CD4-positive, alpha-beta T cell treated with Interleukin-6 for 4 hours (primary cell): Measurements from ENCODE around the gene CADPS2.

Experiments used
- DNase-seq: peaks from one replicate; pipeline ENCODE4 v3.0.0-alpha.2; 2020; ENCODE audit warnings: mixed read lengths

Gene CADPS2

DNA sequence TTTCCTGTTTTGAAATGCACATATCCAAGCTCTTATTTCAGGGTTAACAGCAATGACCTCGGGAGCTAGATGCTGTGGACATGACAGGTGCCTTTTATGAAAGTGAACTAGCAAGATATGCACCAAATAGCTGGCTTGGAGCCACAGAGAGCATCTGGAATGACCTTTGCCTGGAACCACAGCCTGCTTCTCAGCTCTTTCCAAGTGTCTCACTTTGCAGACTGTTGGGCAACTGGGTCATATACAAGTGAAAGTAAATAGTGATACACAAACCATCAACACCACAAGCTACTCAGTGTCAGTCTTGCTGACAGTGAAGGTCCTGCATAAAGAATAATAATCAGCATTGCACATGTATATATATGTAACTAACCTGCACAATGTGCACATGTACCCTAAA lies 370.9 kb downstream of the CADPS2 start:
- DNase-seq, result no peak

- no peak for DNase-seq
Measured at GRCh38 chr7:122511268-122511667, 375.0 kb downstream of the CADPS2 start.

GRCh38 chr7:122507591-122507990 lies 378.7 kb downstream of the CADPS2 start:
- no peak for DNase-seq

DNA sequence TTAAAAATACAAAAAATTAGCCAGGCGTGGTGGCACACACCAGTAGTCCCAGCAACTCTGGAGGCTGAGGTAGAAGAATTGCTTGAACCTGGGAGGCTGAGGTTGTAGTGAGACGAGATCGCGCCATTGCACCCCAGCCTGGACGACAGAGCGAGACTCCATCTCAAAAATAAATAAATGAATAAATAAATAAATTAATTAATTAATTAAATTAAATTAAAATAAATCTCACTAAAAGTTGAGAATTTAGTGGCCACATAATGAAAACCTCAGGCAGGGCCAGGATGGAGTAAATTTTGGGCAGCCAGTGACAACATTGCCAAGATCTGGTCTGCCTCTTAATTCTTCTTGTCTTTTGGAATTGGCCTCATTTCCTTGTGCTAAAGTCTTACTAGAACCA lies 394.3 kb downstream of the CADPS2 start:
- no peak for DNase-seq

DNA sequence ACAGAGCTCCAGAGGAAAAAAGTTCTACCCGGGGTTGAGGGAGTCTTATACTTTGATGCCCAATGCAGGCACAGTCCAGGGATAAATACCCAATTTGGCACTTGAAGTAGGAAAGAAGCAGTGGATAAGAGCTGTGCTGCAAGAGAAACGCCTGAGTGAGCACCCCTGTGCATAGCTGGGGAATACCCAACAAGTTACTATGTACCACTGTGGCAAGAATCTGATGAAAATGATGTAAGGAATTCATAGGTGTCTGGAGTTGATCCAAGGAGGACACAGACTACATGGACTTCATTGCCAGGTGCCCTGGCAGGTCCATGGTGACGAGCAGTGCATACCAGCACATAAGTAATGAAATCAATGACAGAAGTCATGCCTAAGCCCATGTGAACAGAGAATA lies 398.0 kb downstream of the CADPS2 start:
- DNase-seq, result no peak

- DNase-seq, result no peak
Measured at GRCh38 chr7:122487131-122487530, 399.1 kb downstream of the CADPS2 start.

GRCh38 chr7:122485856-122486255 lies 400.4 kb downstream of the CADPS2 start:
- DNase-seq, result no peak

- DNase-seq, result no peak
Measured at GRCh38 chr7:122482212-122482611, 404.0 kb downstream of the CADPS2 start.

DNA sequence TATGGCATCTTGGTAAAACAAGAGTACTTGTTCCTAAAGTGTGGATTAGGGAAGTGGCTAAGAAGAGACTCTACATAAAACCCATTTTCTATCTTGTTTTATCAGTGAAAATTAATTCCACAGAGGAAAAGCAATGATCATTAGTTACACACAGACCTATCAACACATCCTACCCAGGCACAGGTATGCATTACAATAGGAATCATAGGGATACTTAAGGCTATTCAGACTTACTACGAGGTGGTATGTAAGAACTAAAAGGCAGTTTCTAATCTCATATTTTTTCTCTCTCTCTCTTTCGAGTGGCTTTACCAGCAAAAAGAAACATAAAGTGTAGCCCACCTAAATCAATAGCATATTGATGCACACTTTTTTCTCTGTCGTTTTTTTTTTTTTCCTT lies 415.4 kb downstream of the CADPS2 start:
- DNase-seq, result no peak

DNA sequence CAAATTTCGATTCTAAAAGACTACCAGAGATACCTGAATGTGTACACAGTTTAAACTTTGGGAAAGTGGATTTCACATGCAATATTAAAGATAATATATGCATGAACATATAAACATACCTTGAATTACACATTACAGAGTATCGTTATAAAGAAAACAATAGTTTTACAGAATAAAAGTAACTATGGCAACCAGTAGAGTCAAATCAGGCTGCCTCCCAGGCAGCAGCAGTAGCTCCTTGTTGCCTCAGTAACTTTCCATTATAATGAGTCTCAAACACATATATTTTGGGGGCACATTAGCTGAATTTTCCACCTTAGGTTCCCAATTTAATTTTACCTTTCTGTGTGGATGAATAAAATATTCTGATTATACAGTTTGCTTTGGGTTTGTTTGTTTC lies 417.3 kb downstream of the CADPS2 start:
- DNase-seq, result no peak

DNA sequence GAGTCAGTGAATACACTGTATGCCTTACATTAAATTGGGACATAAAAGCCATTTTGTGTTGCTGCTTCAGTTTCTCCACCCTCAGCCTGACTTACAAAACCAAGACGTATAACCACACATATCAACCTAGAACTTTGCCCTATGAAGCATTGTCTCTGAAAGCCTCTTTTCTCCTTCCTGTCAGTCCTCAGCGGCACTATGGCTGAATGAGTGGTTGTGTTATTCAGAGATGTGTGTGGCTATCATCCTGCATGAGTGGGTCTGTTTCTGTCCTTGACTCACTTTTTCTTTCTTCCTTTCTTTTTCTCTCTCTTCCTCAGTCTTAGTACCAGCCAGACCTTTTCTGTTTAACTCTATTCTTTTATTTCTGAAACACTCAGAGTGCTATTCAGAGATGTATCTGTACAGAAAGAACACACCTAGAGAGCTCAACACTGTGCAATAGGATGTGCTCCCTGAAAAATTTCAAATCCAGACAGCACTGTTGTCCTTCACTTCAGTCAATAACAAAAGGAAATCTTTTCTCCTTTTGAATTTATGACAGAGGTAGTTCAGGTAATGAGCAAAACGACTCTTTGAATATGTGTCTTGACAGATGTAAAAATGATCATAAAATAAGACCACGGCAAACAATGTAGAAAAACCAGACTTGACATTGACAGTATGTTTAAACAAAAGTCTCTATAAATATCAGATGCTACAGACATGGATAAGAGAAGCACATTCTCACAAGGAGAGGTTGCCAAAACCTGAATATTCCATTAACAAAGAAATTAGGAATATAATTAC lies 418.4 kb downstream of the CADPS2 start:
- no peak for DNase-seq

GRCh38 chr7:122465296-122465695 lies 421.0 kb downstream of the CADPS2 start:
- no peak for DNase-seq

- DNase-seq, result no peak
Measured at GRCh38 chr7:122463631-122464030, 422.6 kb downstream of the CADPS2 start.

DNA sequence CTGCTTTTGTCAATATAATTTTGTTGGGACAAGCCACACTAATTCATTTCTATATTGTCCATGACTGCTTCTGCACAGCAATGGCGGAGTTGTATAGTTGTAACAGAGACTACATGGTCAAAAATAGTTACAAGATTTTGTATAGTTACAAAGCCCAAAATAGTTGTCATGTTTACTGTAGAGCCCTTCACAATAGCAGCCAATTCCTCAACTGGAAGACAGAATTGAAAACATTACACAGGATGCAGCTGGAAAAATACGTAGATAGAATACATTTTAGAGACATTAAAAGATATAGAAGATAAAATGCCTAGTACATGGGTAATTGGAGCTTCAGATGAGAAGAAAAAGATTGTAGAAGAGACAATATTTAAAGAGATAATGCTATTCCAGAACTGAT lies 425.3 kb downstream of the CADPS2 start:
- DNase-seq, result no peak

GRCh38 chr7:122457969-122458368 lies 428.3 kb downstream of the CADPS2 start:
- no peak for DNase-seq

DNA sequence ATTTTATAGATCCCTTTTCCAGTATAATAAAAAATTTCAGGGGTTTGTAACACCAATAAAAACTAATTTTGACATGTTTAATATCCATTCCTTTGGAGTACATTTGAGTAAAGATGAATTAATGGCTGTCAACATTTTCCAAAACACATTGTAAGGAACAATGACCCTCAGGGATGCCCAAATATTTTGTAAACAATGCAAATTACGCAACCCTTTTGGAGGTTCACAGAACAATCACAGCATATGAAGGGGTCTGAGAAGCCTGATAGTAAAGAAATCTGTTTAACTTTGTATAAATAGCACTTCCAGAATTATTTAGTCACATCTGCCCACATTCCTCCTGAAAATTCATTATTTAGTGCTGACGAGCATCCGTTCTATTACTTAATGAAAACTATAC lies 428.9 kb downstream of the CADPS2 start:
- no peak for DNase-seq

- no peak for DNase-seq
Measured at GRCh38 chr7:122454776-122455507, 431.3 kb downstream of the CADPS2 start.

DNA sequence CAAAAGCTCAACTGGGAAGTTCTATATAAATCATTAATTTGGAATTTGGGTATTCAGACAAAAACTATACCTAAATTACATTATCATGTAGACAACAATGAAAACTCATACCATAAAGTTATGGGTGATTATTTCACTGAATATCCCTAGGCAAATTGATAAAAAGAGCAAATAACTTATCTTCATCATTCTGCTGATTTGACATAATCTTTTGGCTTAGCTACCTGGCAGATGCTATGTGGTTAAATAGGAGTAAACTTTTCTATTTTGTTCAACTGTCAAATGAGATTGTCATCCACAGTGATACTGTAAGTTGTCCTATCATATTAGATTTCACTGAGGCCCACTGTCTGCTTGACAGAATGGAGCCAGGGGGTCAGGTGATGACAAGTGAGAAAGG lies 432.8 kb downstream of the CADPS2 start:
- no peak for DNase-seq

DNA sequence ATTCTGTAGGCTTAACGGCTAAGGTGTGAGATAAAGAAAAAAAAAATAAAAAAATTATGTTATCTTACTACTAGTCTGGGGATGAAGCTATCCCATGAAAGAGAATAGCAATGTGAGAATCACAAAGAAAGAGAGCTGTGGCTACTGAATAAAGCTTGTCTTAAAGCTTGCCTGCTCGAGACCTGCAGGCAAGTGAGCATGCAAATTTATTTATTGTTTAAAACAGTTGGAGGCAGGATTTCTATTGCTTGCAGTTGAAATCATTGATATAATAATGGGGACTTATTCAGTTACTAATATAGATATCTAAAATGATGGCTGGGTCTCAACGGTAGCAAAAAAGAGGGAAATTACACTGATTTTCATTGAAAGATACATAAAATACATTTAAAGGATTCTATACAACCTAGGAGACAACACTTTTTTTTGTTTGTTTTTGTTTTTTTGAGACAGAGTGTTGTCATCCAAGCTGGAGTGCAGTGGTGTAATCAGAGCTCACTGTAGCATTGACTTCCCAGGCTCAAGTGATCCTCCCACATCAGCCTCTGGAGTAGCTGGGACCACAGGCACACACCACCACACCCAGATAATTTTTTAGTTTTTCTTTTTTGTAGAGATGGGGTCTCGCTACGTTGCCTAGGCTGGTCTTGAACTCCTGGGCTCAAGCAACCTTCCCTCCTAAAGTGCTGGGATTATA lies 437.2 kb downstream of the CADPS2 start:
- DNase-seq, result no peak

- no peak for DNase-seq
Measured at GRCh38 chr7:122442929-122443328, 443.3 kb downstream of the CADPS2 start.

GRCh38 chr7:122438492-122438891 lies 447.8 kb downstream of the CADPS2 start:
- no peak for DNase-seq

- DNase-seq, result no peak
Measured at GRCh38 chr7:122438006-122438405, 448.3 kb downstream of the CADPS2 start.

GRCh38 chr7:122433765-122434164 lies 452.5 kb downstream of the CADPS2 start:
- no peak for DNase-seq

DNA sequence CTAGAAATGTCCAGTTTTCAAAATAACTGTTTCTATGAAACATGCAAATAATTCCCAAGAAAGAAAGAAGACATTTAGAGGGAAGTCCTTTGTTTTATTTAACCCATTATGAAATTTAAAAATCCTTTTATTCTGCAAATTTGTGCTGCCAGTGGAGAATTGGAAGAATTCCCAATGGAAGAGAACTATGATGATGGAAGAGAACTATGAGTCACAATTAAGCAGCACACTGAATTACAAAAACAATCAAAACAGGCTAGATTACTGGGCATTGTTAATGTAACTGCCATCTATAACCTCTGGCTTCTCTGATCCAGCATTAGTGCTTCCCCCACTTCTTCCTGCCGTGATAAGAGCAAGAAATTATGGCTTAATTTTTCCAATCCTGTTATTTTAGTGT lies 455.6 kb downstream of the CADPS2 start:
- no peak for DNase-seq
